Endothelial cell of umbilical vein (primary cell): ENCODE measurements around the gene CCNL2. TPM values are rescaled to one million over a fixed set of nuclear protein-coding genes. Genes with fewer than 3 reads are reported as not detected.

Experiments
- BruUV-seq: library from RNA; stranded (reverse); fragments of 400-500 nt; replicated peaks from 2 replicates; lab custom pipeline; 2021; lab: Mats Ljungman, UMichigan
- CTCF ChIA-PET: fragments of 300-600, 350-600 bp; sonication (Branson Sonifier 250); formaldehyde crosslinking; loops from one replicate; lab custom pipeline; 2021; ENCODE audit warnings: antibody characterized with exemption, inconsistent platforms; lab: Charles Lee
- POLR2A ChIA-PET: fragments of 300-600, 350-600 bp; sonication (Branson Sonifier 250); formaldehyde crosslinking; loops from one replicate; lab custom pipeline; 2021; ENCODE audit warnings: antibody characterized with exemption, inconsistent platforms; lab: Charles Lee
- DNase-seq: peaks from one replicate; pipeline ENCODE4 v3.0.0-alpha.2; 2011; ENCODE audit warnings: low read depth, low spot score
- FAIRE-seq: peaks from 2 replicates; lab custom pipeline; 2011; peaks lifted over from hg19 to GRCh38; lab: Jason Lieb, UNC
- H2AFZ ChIP-seq: 2 replicates; pipeline ENCODE4 v1.6.0; 2012; ENCODE audit warnings: low read depth, low read length, control low read depth, inconsistent platforms
- H3K27ac ChIP-seq: 2 replicates; pipeline ENCODE4 v1.5.1; 2011; ENCODE audit warnings: low read depth, mild to moderate bottlenecking, control low read depth, low read length, moderate library complexity; ENCODE audit not compliant: insufficient read depth
- H3K27me3 ChIP-seq, 2 experiments: 2 replicates each; pipeline versions ENCODE4 v1.6.0 to v1.6.1; 2011; ENCODE audit warnings: low read length in 2 of 2, mixed read lengths in 1 of 2; ENCODE audit not compliant: control insufficient read depth in 2 of 2, insufficient read depth in 2 of 2
- H3K36me3 ChIP-seq, 2 experiments: 2 replicates in 1 of 2; 3 replicates in 1 of 2; pipeline ENCODE4 v1.5.1; 2011; ENCODE audit warnings: low read length in 2 of 2, mild to moderate bottlenecking in 1 of 2, moderate library complexity in 1 of 2; ENCODE audit not compliant: control insufficient read depth in 2 of 2, insufficient read depth in 2 of 2; ENCODE audit errors: extremely low read depth in 1 of 2
- H3K4me1 ChIP-seq: 3 replicates; pipeline ENCODE4 v1.5.1; 2011; ENCODE audit warnings: mild to moderate bottlenecking, low read length; ENCODE audit not compliant: control insufficient read depth, insufficient read depth; ENCODE audit errors: extremely low read depth
- H3K4me2 ChIP-seq: 2 replicates; pipeline ENCODE4 v1.6.1; 2011; ENCODE audit warnings: low read length, control low read depth, mixed read lengths; ENCODE audit not compliant: insufficient read depth
- H3K4me3 ChIP-seq, 3 experiments: fragments of 200-600 bp in 1 of 3; sonication (generic), shearing (Covaris generic) in 1 of 3; replicated peaks in 1 of 3; 2 replicates each; pipeline ENCODE4 v1.5.1; 2011 to 2016; ENCODE audit warnings: control low read depth in 3 of 3, low read length in 3 of 3, mild to moderate bottlenecking in 2 of 3, inconsistent platforms in 1 of 3, low read depth in 1 of 3, moderate library complexity in 1 of 3; ENCODE audit not compliant: insufficient read depth in 1 of 3
- H3K79me2 ChIP-seq: 2 replicates; pipeline ENCODE4 v1.6.0; 2012; ENCODE audit warnings: low read length, inconsistent platforms; ENCODE audit not compliant: control insufficient read depth, insufficient read depth
- H3K9ac ChIP-seq: replicated peaks from 2 replicates; pipeline ENCODE3; 2011; ENCODE audit warnings: low read length, control low read depth; ENCODE audit not compliant: insufficient read depth; ENCODE audit errors: extremely low read depth
- H3K9me1 ChIP-seq: replicated peaks from 3 replicates; pipeline ENCODE4 v1.6.0; 2011; ENCODE audit warnings: mild to moderate bottlenecking, low read length; ENCODE audit not compliant: control insufficient read depth, insufficient read depth; ENCODE audit errors: extremely low read depth
- H3K9me3 ChIP-seq: replicated peaks from 2 replicates; pipeline ENCODE4 v1.5.1; 2012; ENCODE audit warnings: low read length, inconsistent platforms; ENCODE audit not compliant: control insufficient read depth, insufficient read depth
- H4K20me1 ChIP-seq: replicated peaks from 2 replicates; pipeline ENCODE3; 2011; ENCODE audit warnings: mild to moderate bottlenecking, low read length; ENCODE audit not compliant: control insufficient read depth, insufficient read depth; ENCODE audit errors: extremely low read depth
- EZH2 ChIP-seq: IDR thresholded peaks from 2 replicates; pipeline ENCODE4 v1.6.1; 2012; ENCODE audit warnings: borderline replicate concordance, low read depth, mild to moderate bottlenecking, moderate library complexity, low read length, inconsistent platforms; ENCODE audit not compliant: severe bottlenecking
- FOS ChIP-seq: IDR thresholded peaks from 2 replicates; pipeline ENCODE4 v1.6.1; 2011; ENCODE audit warnings: mild to moderate bottlenecking, low read length, moderate library complexity, borderline replicate concordance; ENCODE audit not compliant: insufficient read depth
- GATA2 ChIP-seq: IDR thresholded peaks from 2 replicates; pipeline ENCODE4 v1.7.0; 2011; ENCODE audit warnings: low read depth, mild to moderate bottlenecking, moderate library complexity, mixed read lengths, low read length; ENCODE audit not compliant: insufficient read length, insufficient read depth
- JUN ChIP-seq: IDR thresholded peaks from 2 replicates; pipeline ENCODE4 v1.6.1; 2011; ENCODE audit warnings: borderline replicate concordance, low read depth; ENCODE audit not compliant: insufficient read length, insufficient read depth
- MYC ChIP-seq: IDR thresholded peaks from one replicate; pipeline ENCODE4 v1.6.1; 2011; ENCODE audit warnings: mild to moderate bottlenecking, low read depth, low read length
- POLR2A ChIP-seq: IDR thresholded peaks from 2 replicates; pipeline ENCODE4 v1.6.1; 2012; ENCODE audit warnings: low read depth, mild to moderate bottlenecking, control low read depth, low read length
- POLR2AphosphoS5 ChIP-seq: IDR thresholded peaks from 2 replicates; pipeline ENCODE4 v1.6.1; 2012; ENCODE audit warnings: low read depth, mild to moderate bottlenecking, control low read depth, low read length, moderate library complexity; ENCODE audit not compliant: insufficient read depth
- dilution Hi-C: fragments of 300-500 bp; cut with MboI; formaldehyde crosslinking; loops from one replicate; pipeline ENCODE4 v1.15.0; 2019; ENCODE audit warnings: low sequenced_read_pairs; ENCODE audit not compliant: extremely low pct_ligation_motif_present
- intact Hi-C: fragments of 100-400 bp; cut with micrococcal nuclease; formaldehyde crosslinking; loops from one replicate; pipeline ENCODE4 v1.10.0; 2022
- polyA plus RNA-seq, 4 experiments: library from polyadenylated mRNA; depleted of rRNA in 3 of 4; stranded (reverse) in 3 of 4; unstranded in 1 of 4; fragments of >200 nt; gene quantifications; 2 replicates each; pipeline versions ENCODE4 v1.2.1 to v1.2.3, GENCODE V29; 2011 to 2012; ENCODE audit warnings: missing spikeins in 1 of 4
- total RNA-seq: library from RNA; stranded (reverse); gene quantifications from 2 replicates; pipeline ENCODE4 v1.2.3, GENCODE V29; 2021
- TF ChIP-seq, protein P1 (sequence below), 2 donors: IDR thresholded peaks; 1 replicate in 1 of 2; 2 replicates in 1 of 2; pipeline ENCODE4 v1.5.1; 2011; ENCODE audit warnings: low read length in 2 of 2, mild to moderate bottlenecking in 2 of 2, moderate library complexity in 2 of 2, control low read depth in 1 of 2, inconsistent platforms in 1 of 2, low read depth in 1 of 2; ENCODE audit not compliant: insufficient read depth in 1 of 2; ENCODE audit errors: extremely low read depth in 1 of 2
- TF ChIP-seq, protein P2 (sequence below): IDR thresholded peaks from 2 replicates; pipeline ENCODE4 v1.6.1; 2011; ENCODE audit not compliant: insufficient read depth, insufficient read length

CCNL2 gene
- total and polyA plus RNA-seq, 2 donors (not counting 3 experiments of a cell fraction or from before 2014, with no cell fraction given): 188 to 209 TPM

DNA sequence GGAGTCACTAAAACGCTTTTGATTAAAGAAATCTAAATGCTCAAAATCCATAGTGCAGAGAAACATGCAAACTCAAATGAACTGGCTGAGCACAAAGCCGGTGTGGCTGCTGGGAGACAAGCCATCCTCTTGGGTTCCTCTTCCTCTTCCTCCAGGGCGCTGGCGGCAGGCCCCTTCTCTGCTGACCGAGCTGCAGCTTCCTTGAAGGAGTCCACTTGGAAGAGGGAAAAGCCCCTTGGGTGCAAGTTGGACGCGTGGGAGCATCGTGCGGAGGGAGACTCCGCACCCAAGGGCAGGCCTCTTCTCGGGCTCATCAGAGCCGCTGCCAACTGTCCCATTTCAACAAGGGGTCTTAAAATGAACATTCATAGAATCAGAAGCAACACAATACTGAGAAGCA, 7.9 kb downstream of the CCNL2 start:
- POLR2A ChIA-PET: interaction anchor here (0.6 kb wide), 1 partner anchor 14 kb away, joined by 5 read pairs; no protein-coding TSS in a partner anchor
- dilution Hi-C loops: no loop called here

DNA sequence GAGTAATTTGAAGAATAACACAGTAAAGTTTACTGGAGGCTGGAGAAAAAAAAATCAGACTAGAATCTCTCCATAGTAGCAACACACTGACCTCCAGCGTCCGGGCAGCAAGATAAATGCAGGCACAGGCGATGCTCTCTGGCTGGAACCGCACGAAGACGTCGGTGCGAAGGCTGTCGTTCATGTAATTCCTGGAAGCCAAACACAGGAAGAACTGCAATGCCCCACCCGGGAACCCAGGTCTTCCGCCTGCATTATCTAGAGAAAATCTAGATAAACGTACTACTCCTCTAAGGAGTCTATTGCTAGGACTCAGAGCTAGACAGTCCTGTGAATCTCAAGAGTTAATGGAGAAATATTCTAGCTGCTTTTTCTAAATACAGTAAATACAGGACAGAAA, 8.5 kb downstream of the CCNL2 start:
- intact Hi-C loops: no loop called here
- H3K27me3 ChIP-seq: no peaks in the 10 kb centered on the region
- POLR2A ChIA-PET: interaction anchor here (0.6 kb wide), 1 partner anchor 13 kb away, joined by 5 read pairs; no protein-coding TSS in a partner anchor

More for the DNA sequence above, 7.9 kb downstream of the CCNL2 start:
- TSS peak; percentile 1 for BruUV-seq
- H3K27ac ChIP-seq: no peak overlapping the region
- H2AFZ ChIP-seq: no peak overlapping the region
- H3K9me3 ChIP-seq: no peaks in the 10 kb centered on the region
- H3K27me3 ChIP-seq: no peaks in the 10 kb centered on the region
- H3K9ac ChIP-seq: no peak overlapping the region
- FAIRE-seq: no peak
- peaks cover 42 to 59% of the 10 kb centered on the region in 2 experiments for H3K36me3 ChIP-seq
- intact Hi-C loops: no loop called here
- H3K4me1 ChIP-seq: no peaks in the 10 kb centered on the region
- peaks cover 22% of the 10 kb centered on the region for H3K79me2 ChIP-seq
- H3K9me1 ChIP-seq: no peaks in the 10 kb centered on the region
- TF ChIP-seq, protein P1, sequence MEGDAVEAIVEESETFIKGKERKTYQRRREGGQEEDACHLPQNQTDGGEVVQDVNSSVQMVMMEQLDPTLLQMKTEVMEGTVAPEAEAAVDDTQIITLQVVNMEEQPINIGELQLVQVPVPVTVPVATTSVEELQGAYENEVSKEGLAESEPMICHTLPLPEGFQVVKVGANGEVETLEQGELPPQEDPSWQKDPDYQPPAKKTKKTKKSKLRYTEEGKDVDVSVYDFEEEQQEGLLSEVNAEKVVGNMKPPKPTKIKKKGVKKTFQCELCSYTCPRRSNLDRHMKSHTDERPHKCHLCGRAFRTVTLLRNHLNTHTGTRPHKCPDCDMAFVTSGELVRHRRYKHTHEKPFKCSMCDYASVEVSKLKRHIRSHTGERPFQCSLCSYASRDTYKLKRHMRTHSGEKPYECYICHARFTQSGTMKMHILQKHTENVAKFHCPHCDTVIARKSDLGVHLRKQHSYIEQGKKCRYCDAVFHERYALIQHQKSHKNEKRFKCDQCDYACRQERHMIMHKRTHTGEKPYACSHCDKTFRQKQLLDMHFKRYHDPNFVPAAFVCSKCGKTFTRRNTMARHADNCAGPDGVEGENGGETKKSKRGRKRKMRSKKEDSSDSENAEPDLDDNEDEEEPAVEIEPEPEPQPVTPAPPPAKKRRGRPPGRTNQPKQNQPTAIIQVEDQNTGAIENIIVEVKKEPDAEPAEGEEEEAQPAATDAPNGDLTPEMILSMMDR (IDR thresholded peaks at IDR 0.05; ENCODE audit: extremely low read depth in 1 of 2, insufficient read depth in 1 of 2, low read depth in 1 of 2, low read length in 2 of 2): no peak
- TF ChIP-seq POLR2A: no peak
- CTCF ChIA-PET: interaction anchor here (1.4 kb wide), 1 partner anchor 49 kb away, joined by 3 read pairs; no protein-coding TSS in a partner anchor
- no peak overlapping the region for H3K4me2 ChIP-seq
- DNase-seq: no peak
- H4K20me1 ChIP-seq: no peaks in the 10 kb centered on the region
- no peak overlapping the region for H3K4me3 ChIP-seq

More for the DNA sequence above, 8.5 kb downstream of the CCNL2 start:
- H3K9me3 ChIP-seq: no peaks in the 10 kb centered on the region
- no peak overlapping the region for H2AFZ ChIP-seq
- H3K4me1 ChIP-seq: no peaks in the 10 kb centered on the region
- TF ChIP-seq, protein P2, sequence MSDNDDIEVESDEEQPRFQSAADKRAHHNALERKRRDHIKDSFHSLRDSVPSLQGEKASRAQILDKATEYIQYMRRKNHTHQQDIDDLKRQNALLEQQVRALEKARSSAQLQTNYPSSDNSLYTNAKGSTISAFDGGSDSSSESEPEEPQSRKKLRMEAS: no peak
- TF ChIP-seq GATA2 (no peak), FOS (no peak), POLR2AphosphoS5 (no peak), JUN (no peak), EZH2 (no peak), MYC (no peak), POLR2A (no peak)
- TF ChIP-seq, protein P1 (IDR thresholded peaks at IDR 0.05; ENCODE audit: extremely low read depth in 1 of 2, insufficient read depth in 1 of 2, low read depth in 1 of 2, low read length in 2 of 2): no peak
- H3K4me3 ChIP-seq: no peak overlapping the region
- DNase-seq (no peak), FAIRE-seq (no peak)
- dilution Hi-C loops: no loop called here
- CTCF ChIA-PET: interaction anchor here (1.4 kb wide), 1 partner anchor 50 kb away, joined by 3 read pairs; no protein-coding TSS in a partner anchor
- no peak overlapping the region for H3K27ac ChIP-seq
- H3K36me3 ChIP-seq: peaks cover 47 to 64% of the 10 kb centered on the region in 2 experiments
- no peak overlapping the region for H3K4me2 ChIP-seq
- no peak overlapping the region for H3K9ac ChIP-seq
- H3K79me2 ChIP-seq: peaks cover 21% of the 10 kb centered on the region
- BruUV-seq: no TSS peak
- no peaks in the 10 kb centered on the region for H4K20me1 ChIP-seq
- no peaks in the 10 kb centered on the region for H3K9me1 ChIP-seq
